ENCODE results near the gene LYZL4. TPM values are rescaled to one million over a fixed set of nuclear protein-coding genes. Genes with fewer than 3 reads are reported as not detected.

The LYZL4 gene
- total RNA-seq, 1 experiment from 2014 or later: not detected

DNA sequence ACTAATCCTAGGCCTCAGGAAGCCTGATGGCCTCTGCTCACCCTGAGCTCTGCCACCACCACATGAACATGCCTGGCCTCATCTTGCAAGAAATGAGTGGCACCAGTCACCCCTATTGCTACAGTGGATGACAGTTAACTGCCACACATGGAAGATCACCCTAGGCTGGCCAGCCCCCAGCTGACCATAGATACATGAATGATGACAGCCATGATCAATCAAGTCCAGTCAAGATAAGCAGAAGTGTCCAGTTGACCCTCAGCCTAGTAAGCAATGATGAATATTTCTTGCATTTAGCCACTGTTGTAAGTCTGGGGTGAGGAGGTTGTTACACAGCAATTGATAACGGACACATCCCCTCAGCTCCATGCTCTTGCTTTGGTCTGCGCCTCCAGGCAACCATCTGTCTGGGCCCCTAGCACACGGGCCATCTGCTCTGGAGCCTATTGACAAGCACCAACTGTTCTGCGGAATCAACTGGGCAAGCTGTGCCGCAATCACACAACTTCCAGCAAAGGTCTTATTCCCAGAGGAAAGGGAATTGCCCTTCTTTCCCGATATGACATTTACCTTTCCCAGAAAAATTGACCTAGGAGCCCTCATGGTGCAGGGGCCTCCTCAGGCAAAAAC lies 2.2 kb upstream of the LYZL4 start:
- H3K9me3 Mint-ChIP-seq (ENCODE audit: low read depth, unreplicated experiment): no peaks in the 10 kb centered on the region
- no TSS peak for BruUV-seq (replicated peaks)
- no peak overlapping the region for H3K27ac Mint-ChIP-seq (ENCODE audit: unreplicated experiment)
- H3K36me3 Mint-ChIP-seq (ENCODE audit: insufficient read depth, unreplicated experiment): peaks cover 3% of the 10 kb centered on the region
- H3K27me3 Mint-ChIP-seq (ENCODE audit: unreplicated experiment): peaks cover 89% of the 10 kb centered on the region
- H3K4me3 Mint-ChIP-seq (ENCODE audit: low read depth, unreplicated experiment): no peak overlapping the region
- TF ChIP-seq CTCF (IDR thresholded peaks at IDR 0.05; ENCODE audit: unreplicated experiment): no peak
- intact Hi-C loops (cut with micrococcal nuclease; ENCODE audit: unreplicated experiment): no loop called here
- no peak for DNase-seq
- no peaks in the 10 kb centered on the region for H3K4me1 Mint-ChIP-seq (ENCODE audit: low read depth, unreplicated experiment)
- CTCF ChIA-PET: no interaction called here

DNA sequence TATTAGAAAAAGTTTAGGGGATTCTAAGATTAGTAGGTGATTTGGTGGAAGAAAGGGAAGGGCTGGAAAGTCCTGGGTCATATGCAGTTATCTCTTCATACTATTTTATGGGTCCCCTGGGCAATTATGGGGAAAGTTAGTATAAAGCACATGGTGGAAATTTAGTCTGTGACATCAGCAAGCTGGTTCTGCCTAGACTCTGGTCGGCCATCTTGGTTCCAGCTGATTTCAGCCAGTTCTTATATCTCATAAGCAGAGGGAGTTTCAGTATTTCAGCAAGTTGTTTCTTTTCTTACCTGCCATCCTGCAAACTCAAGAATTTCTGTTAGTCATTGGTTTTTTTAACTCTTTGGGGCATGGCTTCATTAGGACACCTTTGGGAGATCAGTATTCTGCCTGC lies 1.0 kb upstream of the LYZL4 start:
- CTCF ChIA-PET: no interaction called here
- no peak for TF ChIP-seq CTCF (IDR thresholded peaks at IDR 0.05; ENCODE audit: unreplicated experiment)
- H3K4me1 Mint-ChIP-seq (ENCODE audit: low read depth, unreplicated experiment): no peaks in the 10 kb centered on the region
- H3K36me3 Mint-ChIP-seq (ENCODE audit: insufficient read depth, unreplicated experiment): peaks cover 3% of the 10 kb centered on the region
- peaks cover 86% of the 10 kb centered on the region for H3K27me3 Mint-ChIP-seq (ENCODE audit: unreplicated experiment)
- intact Hi-C loops (cut with micrococcal nuclease; ENCODE audit: unreplicated experiment): no loop called here
- H3K4me3 Mint-ChIP-seq (ENCODE audit: low read depth, unreplicated experiment): no peak overlapping the region
- H3K9me3 Mint-ChIP-seq (ENCODE audit: low read depth, unreplicated experiment): no peaks in the 10 kb centered on the region
- H3K27ac Mint-ChIP-seq (ENCODE audit: unreplicated experiment): no peak overlapping the region
- no peak for DNase-seq
- no TSS peak for BruUV-seq (replicated peaks)

DNA sequence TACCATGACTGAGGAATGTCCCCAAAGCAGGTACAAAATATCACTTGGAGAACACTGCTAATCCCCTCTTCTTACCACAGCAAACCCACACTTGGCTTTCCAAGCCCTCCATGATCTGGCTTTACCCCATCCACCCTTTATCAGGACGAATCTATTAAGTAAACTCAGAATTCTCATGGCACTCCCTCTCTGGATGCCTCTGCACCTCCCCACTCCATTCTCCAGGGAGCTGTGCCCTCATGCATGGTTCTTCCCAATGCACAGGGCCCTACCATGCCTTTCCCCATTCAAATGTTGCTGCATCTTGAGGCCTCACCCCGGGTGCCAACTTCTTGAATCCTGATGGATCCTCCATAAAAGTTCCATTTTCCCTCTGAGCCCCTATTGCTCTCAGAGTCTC lies 2.3 kb downstream of the LYZL4 start:
- Mint-ChIP-seq H3K27ac (ENCODE audit: unreplicated experiment) (no peak overlapping the region), H3K4me1 (ENCODE audit: low read depth, unreplicated experiment) (no peaks in the 10 kb centered on the region)
- BruUV-seq (replicated peaks): no TSS peak

DNA sequence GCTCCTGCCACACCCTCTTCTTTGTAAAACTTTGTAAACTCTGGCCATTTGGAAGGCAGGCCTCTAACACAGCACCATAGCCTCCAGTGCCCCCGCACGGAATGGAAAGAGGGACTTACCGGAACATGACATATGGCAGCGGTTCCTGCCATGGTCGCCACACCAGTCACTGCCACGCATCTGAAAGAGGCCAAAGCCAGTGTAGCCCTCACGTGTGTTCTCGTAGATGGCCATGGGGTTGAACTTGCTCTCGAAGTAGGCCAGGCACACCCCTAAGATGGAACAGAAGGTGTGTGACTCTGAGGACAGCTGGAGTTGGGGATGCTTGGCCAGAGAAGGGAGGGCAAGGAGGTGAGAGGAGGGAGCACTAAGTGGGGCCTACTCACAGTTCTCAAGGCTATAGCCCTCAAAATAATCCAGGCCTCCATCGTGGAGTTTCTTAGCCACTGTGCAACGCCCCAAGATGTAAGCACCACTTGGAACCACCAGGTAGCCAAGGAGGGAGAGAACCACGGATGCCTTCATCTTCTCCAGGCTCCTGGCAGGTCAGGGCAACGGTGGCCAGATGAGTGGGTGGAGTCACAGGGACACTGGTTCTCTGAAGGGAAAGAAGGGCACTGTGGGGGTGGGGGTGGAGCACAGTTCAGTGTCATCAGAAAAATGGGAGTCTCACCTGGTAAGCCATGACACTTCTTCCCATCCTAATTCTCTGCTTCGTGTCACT lies 3.5 kb downstream of the LYZL4 start:
- H3K9me3 Mint-ChIP-seq (ENCODE audit: low read depth, unreplicated experiment): peaks cover 3% of the 10 kb centered on the region
- DNase-seq: no peak
- H3K27ac Mint-ChIP-seq (ENCODE audit: unreplicated experiment): no peak overlapping the region
- no TSS peak for BruUV-seq (replicated peaks)
- intact Hi-C loops (cut with micrococcal nuclease; ENCODE audit: unreplicated experiment): no loop called here
- peaks cover 48% of the 10 kb centered on the region for H3K27me3 Mint-ChIP-seq (ENCODE audit: unreplicated experiment)
- CTCF ChIA-PET: no interaction called here
- no peak for TF ChIP-seq CTCF (IDR thresholded peaks at IDR 0.05; ENCODE audit: unreplicated experiment)
- H3K4me1 Mint-ChIP-seq (ENCODE audit: low read depth, unreplicated experiment): no peaks in the 10 kb centered on the region
- H3K4me3 Mint-ChIP-seq (ENCODE audit: low read depth, unreplicated experiment): no peak overlapping the region
- H3K36me3 Mint-ChIP-seq (ENCODE audit: insufficient read depth, unreplicated experiment): no peaks in the 10 kb centered on the region

More for the DNA sequence above, 2.3 kb downstream of the LYZL4 start:
- peaks cover 53% of the 10 kb centered on the region for H3K27me3 Mint-ChIP-seq (ENCODE audit: unreplicated experiment)
- H3K4me3 Mint-ChIP-seq (ENCODE audit: low read depth, unreplicated experiment): no peak overlapping the region
- H3K9me3 Mint-ChIP-seq (ENCODE audit: low read depth, unreplicated experiment): no peaks in the 10 kb centered on the region
- TF ChIP-seq CTCF (IDR thresholded peaks at IDR 0.05; ENCODE audit: unreplicated experiment): no peak
- intact Hi-C loops (cut with micrococcal nuclease; ENCODE audit: unreplicated experiment): no loop called here
- CTCF ChIA-PET: no interaction called here
- no peak for DNase-seq
- no peaks in the 10 kb centered on the region for H3K36me3 Mint-ChIP-seq (ENCODE audit: insufficient read depth, unreplicated experiment)

All from Calu3 (cell line).